Liver (tissue), 3 donors: ENCODE data around the gene RNASE13.

Experiments used
- ATF3 ChIP-seq: IDR thresholded peaks from 2 replicates; pipeline ENCODE4 v1.6.1; 2016; ENCODE audit warnings: antibody characterized with exemption
- CTCF ChIP-seq: fragments of 150-350 bp; IDR thresholded peaks from 2 replicates; pipeline ENCODE4 v1.5.1; 2017; ENCODE audit warnings: improper control_type of control experiment, low read depth, low read length; ENCODE audit not compliant: missing input control
- FOXA1 ChIP-seq: IDR thresholded peaks from 2 replicates; pipeline ENCODE4 v1.6.1; 2016; ENCODE audit warnings: antibody characterized with exemption
- GABPA ChIP-seq, 2 donors: IDR thresholded peaks in 1 of 2; conservative IDR thresholded peaks in 1 of 2; 2 replicates each; pipeline ENCODE4 v1.6.1; 2016; ENCODE audit warnings: antibody characterized with exemption in 2 of 2, mild to moderate bottlenecking in 1 of 2, moderate library complexity in 1 of 2
- JUND ChIP-seq, 2 donors: IDR thresholded peaks; 2 replicates each; pipeline ENCODE4 v1.6.1; 2016; ENCODE audit warnings: antibody characterized with exemption in 2 of 2
- MAX ChIP-seq: IDR thresholded peaks from 2 replicates; pipeline ENCODE4 v1.6.1; 2016; ENCODE audit warnings: antibody characterized with exemption
- NR2F2 ChIP-seq: IDR thresholded peaks from 2 replicates; pipeline ENCODE4 v1.6.1; 2016; ENCODE audit warnings: antibody characterized with exemption
- RAD21 ChIP-seq, 2 donors: IDR thresholded peaks; 2 replicates each; pipeline ENCODE4 v1.6.1; 2016; ENCODE audit warnings: antibody characterized with exemption in 2 of 2, mild to moderate bottlenecking in 2 of 2
- REST ChIP-seq: IDR thresholded peaks from 2 replicates; pipeline ENCODE4 v1.6.1; 2016; ENCODE audit warnings: antibody characterized with exemption, mild to moderate bottlenecking
- RXRA ChIP-seq, 2 donors: IDR thresholded peaks; 2 replicates each; pipeline ENCODE4 v1.6.1; 2017 to 2018; ENCODE audit warnings: antibody characterized with exemption in 2 of 2, mild to moderate bottlenecking in 1 of 2
- SP1 ChIP-seq: IDR thresholded peaks from 2 replicates; pipeline ENCODE4 v1.6.1; 2018; ENCODE audit warnings: antibody characterized with exemption, mild to moderate bottlenecking
- TAF1 ChIP-seq: conservative IDR thresholded peaks from 2 replicates; pipeline ENCODE4 v1.6.1; 2016; ENCODE audit warnings: antibody characterized with exemption, mild to moderate bottlenecking
- YY1 ChIP-seq: IDR thresholded peaks from 2 replicates; pipeline ENCODE4 v1.6.1; 2016; ENCODE audit warnings: antibody characterized with exemption, mild to moderate bottlenecking
- ZBTB33 ChIP-seq: IDR thresholded peaks from 2 replicates; pipeline ENCODE4 v1.6.1; 2016; ENCODE audit warnings: antibody characterized with exemption
- donor health status: healthy.
- donor health status: healthy.

- TF ChIP-seq CTCF (no peak), MAX (no peak), RAD21 (IDR thresholded peaks at IDR 0.05) (no peak), YY1 (no peak), JUND (IDR thresholded peaks at IDR 0.05) (no peak), REST (no peak), RXRA (IDR thresholded peaks at IDR 0.05) (no peak), TAF1 (no peak), ATF3 (no peak), ZBTB33 (no peak), GABPA (IDR thresholded peaks at IDR 0.05 in 1 of 2, conservative IDR thresholded peaks at IDR 0.05 in 1 of 2) (no peak), SP1 (no peak), NR2F2 (no peak), FOXA1 (no peak)
Measured at GRCh38 chr14:21078287-21078686, 43.7 kb upstream of the RNASE13 start.
